NCI-H2227 (cell line): ENCODE data around the gene NOL3.
A peak's percentile ranks its signal among the peaks of the same experiment; 100 is the strongest.
"Not testable (repeated sequence)": the region's sequence is repeated elsewhere in the genome, so short reads cannot be mapped to it uniquely, and the experiment has no call there.

Experiments used
- DNase-seq: peaks from one replicate; lab custom pipeline; 2025; ENCODE audit not compliant: unreplicated experiment; lab: John Stamatoyannopoulos, UW

NOL3 gene

GRCh38 chr16:67170168-67170948 lies at the start of gene NOL3:
TSS of gene NOL3 (plus strand) at chr16:67170538.
- DNase-seq: peak; percentile 89

DNA sequence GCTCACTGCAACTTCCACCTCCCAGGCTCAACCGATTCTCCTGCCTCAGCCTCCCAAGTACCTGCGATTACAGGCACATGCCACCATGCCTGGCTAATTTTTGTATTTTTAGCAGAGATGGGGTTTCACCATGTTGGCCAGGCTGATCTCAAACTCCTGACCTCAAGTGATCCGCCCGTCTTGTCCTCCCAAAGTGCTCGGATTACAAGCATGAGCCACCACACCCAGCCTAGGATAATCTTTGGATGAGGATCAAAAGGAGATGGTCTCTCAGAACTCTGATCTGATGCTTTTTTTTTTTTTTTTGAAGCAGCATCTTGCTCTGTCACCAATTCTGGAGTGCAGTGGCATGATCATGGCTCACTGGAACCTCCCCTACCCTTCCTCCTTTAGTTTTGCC lies 47.5 kb upstream of the NOL3 start:
- DNase-seq: not testable (repeated sequence)

DNA sequence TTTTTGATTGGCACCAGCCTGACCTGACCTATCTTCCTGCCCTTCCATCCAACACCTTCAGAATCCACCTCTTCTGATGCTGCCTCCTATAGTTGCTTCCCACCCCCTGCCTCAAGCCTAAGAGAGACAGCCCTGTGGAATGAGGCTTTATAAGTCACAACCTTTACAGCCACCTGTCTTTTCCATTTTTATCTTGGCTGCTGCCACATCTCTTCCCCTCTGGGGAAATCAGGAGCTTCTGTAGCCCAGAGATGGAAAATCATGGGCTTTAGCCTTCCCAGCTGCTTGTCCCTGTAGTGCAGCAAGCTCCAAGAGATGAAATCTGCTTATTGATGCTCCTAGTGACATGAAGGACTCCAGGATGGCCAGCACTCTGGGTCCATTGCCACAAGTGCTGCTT lies 41.9 kb upstream of the NOL3 start:
- DNase-seq: no peak

- no peak for DNase-seq
Measured at GRCh38 chr16:67128887-67129286, 41.5 kb upstream of the NOL3 start.

GRCh38 chr16:67129422-67129821 lies 40.9 kb upstream of the NOL3 start:
- DNase-seq: no peak

- no peak for DNase-seq
Measured at GRCh38 chr16:67137605-67138004, 32.7 kb upstream of the NOL3 start.

- no peak for DNase-seq
Measured at GRCh38 chr16:67141391-67141790, 28.9 kb upstream of the NOL3 start.

DNA sequence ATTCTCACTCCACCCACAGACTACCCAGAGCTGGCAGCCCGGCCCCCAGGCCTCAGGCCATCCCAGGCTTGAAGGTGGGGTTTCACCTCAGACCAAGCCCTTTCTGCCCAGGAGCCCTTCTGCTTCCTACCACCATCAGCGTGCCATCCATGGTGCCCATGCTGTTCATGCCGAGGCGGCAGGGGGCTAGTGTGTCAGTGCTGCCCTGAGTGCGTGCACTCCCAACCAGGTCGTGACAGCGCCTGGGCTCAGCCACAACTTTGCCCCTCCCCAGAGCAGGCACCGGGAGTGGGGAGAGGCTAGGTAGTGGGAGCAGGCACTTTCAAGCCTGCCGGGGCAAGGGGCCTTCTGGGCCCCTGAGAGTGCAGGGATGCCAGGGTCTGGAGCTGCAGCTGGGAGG lies 28.0 kb upstream of the NOL3 start:
- no peak for DNase-seq

DNA sequence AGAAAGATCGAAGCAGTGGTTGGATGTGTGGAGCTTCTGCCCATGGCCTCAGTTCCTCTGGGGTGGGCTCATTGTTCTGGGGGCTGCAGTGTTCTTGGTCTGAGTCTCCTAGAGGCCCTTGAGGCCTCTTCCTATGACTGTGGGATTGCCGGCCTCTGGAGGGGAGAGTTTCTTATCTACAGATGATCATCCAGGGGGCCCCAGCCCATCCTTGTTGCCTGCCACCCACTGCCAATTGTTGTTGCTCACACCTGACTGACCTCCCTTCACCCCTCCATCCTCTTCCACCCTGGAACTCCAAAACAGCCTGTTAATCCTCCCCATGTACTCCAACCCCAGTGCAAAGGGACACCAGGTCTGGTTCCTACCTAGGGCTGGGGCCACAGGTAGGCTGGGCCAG lies 25.4 kb upstream of the NOL3 start:
- DNase-seq: no peak

DNA sequence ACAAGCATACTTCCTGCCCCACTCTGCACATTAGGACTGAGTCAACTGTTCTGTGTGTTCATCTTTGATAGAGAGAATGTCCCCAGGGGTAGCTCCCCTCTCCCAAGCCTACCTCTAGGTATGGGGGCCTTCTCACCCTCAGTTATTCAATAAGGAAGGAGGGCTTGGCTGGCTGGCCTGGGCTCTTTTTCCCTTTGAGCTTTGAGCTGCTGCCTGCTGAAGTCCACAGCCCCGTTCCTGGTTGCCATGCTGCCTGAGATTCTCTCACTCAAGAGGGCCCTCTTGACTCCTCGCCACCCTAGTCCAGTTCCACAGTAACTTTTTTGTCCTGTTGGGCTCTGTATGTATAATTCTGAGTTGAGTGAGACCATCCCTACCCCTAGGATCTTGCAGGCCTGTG lies 24.6 kb upstream of the NOL3 start:
- no peak for DNase-seq

DNA sequence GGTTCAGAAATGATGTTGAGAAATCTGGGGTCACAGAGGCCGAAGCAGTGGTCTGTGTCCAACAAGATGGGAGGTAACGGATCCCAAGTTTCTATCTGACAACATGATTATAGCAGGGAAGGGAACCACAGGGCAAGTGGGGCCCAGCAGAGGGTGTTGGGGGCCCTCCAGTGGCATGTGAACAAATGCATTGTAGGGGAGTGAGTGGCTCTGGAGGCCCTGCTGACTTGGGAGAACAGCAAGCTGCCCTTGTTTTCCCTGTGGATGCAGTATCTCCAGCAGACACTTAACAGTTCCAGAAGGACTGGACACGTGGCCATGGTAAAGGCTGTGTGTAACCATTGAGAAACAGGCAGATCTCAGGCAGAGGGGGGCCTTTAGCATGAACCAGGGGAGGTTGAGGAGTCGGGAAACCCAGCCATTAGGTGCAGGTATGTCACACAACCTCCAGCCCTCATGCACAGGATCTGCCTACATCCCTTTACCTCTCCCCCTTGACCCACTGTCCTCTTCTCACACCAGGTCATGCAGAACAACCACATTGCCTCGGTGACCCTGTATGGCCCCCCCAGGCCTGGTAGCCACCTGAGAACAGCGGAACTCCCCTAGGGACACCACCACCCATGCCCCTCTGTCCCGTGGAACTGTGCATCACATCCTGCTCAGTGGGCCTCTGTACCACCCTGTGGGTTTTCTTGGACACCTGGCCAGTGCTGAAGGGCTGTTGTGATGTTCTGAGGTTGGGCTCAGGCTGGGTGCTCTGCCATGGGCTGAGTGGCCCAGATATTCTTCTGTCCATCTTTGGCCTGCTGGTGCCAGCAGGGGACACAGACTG lies 23.6 kb upstream of the NOL3 start:
- DNase-seq: no peak

DNA sequence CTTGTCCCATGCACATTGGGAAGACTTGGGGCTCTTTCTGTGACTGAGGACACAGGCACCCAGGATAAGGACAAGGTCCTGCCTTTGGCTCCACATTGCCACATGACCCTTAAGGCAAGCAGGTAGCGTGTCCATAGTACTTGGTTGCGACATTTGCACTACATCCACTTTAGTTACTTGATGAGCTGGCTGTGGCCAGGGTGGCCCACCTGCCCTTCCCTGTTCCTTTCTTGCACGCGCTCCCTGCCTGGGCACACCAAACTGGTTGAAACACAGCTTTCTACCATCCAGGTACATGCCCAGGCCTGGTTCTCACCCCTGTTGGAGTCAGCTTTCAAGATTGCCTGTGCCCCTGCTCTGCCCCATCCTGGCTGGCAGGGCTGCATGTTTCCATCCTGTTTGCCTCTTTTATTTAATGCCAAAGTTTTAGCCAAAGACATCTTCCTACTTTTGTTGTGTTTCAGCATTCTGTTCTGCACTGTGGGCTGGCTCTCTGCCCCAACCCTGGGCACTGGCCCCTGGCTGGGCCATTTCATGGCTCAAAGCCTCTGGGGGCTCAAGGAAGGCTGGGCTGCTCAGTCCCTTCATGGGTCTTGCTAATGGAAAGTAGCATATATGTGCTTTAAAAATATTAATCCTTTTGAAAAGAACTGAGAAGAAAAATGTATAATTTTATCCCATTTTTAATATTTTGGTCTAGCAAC lies 22.7 kb upstream of the NOL3 start:
- no peak for DNase-seq

DNA sequence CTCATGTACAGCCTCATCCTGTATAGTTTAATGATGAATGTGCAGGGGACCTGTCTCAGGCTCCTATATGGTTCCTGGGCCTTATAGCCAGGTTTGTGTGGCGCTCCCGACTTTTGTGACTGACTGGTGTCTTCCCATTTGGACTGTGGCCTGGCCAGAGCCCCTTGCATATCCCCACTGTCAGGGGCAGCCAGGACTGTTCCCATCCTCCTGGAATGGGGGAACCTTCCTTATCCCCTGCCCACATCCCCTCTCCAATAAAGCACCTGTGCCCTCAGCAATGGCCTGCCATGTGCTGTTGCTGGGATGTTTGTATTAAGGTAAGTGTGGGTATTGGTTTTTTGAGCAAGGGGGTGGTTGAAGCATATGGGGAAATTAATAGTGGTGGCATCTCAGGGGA lies 22.1 kb upstream of the NOL3 start:
- DNase-seq: no peak

DNA sequence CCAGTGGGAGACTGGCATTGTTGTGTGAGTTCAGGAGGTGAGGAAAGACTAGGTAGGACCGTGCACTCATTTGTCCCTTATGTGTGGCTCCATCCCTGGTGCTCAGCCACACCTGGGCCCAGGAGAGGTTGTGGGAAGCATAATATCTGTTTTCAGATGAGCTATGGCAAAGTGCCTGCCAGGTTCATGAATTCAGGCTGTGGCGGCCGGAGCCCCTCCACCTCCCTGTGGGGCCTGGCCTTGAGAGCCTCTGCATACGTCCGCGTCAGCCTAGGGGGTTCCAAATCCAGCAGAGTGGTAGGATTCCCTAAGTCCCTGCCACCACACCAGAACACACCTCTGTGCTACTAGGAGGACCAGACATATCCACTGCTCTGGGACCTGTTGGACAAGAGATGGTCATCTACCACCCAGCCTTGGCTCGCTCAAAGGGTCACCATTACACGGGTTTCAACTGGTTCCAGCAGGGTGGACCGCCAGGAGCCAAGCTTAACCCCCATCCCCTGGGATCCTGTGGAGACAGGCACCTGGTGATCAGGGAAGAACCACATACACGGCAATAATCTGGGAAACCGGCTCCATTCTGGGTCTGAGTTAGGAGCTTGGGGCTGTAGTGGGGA lies 21.6 kb upstream of the NOL3 start:
- no peak for DNase-seq

GRCh38 chr16:67149276-67150046 lies 20.9 kb upstream of the NOL3 start:
- DNase-seq: no peak

DNA sequence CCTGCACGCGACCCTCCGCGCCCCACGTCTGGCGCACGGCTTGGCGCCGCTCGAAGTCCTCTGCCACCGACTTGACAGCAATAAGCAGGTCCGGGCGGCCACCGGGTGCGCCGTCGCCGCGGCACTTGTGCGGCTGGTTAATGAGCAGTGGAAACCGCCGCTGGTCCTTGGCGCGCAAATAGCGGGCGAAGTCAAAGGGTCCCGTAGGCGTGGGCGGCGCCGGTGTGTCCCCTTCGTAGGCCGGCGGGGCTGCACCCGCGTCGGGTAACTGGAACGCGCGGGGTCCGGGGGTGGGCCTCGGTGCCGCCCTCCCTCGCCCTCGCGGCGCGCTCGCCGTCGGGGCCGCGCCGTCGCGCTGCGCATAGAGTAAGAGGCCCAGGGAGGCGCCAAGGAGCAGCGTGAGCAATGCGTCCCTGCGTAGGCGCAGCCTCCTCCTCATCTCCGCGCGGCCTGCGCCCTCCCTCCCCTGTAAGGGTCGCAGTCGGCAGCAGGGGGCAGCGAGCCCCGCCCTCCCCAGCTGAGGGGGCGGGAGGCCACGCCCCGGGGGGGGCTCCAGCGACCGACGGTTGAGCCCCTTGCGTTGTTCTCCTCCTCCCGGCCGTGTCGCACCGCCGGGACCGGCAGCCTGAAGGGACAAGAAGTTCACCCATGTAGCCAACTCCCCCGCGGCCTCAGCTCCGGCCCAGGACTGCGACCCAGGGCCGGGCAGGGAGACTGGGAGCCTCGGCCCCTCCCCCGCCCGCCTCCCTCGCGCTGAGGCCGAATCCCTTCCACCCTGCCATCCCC lies 20.1 kb upstream of the NOL3 start:
- peak; percentile 80 for DNase-seq

GRCh38 chr16:67150833-67151396 lies 19.4 kb upstream of the NOL3 start, which contains the start of gene B3GNT9:
TSS of gene B3GNT9 (minus strand) at chr16:67150998. CDS start at chr16:67150485, 513 bp downstream.
- DNase-seq: peak; percentile 84

GRCh38 chr16:67151431-67152097 lies 18.8 kb upstream of the NOL3 start:
- peak; percentile 5 for DNase-seq
